A549 (cell line): ENCODE measurements around the gene CCDC102B.

Source experiments
- PHF8 ChIP-seq: fragments of 200-600 bp; sonication (generic); IDR thresholded peaks from 2 replicates; pipeline ENCODE4 v1.6.1; 2016; ENCODE audit warnings: low read depth, mild to moderate bottlenecking, antibody characterized with exemption, moderate library complexity, borderline replicate concordance
- POLR2A ChIP-seq: IDR thresholded peaks from 2 replicates; pipeline ENCODE4 v1.6.1; 2012; ENCODE audit warnings: mild to moderate bottlenecking, low read length
- TF ChIP-seq, protein P1 (sequence below): IDR thresholded peaks from 2 replicates; pipeline ENCODE4 v1.6.1; 2012
- TF ChIP-seq, protein P2 (sequence below): fragments of >200 bp; sonication (Bioruptor Twin); formaldehyde crosslinking; IDR thresholded peaks from 3 replicates; pipeline ENCODE4 v1.5.1; 2016
- TF ChIP-seq, protein P3 (sequence below): fragments of 150-350 bp; IDR thresholded peaks from 2 replicates; pipeline ENCODE4 v1.6.1; 2014; ENCODE audit warnings: low read depth, mild to moderate bottlenecking, low read length

DNA sequence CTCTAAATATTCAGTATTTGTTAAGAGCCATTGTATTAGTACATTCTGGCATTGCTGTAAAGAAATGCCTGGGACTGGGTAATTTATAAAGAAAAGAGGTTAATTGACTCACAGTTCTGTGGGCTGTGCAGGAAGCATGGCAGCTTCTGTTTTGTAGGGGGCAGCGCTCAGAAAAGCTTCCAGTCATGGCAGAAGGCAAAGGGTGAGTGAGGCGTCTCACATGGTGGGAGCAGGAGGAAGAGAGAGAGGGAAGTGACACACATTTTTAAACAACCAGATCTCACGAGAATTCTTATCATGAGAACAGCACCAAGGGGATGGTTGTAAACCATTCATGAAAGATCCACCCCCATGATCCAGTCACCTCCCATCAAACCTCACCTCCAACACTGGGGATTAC is 13.8 kb upstream of the CCDC102B start:
- TF ChIP-seq, protein P1, sequence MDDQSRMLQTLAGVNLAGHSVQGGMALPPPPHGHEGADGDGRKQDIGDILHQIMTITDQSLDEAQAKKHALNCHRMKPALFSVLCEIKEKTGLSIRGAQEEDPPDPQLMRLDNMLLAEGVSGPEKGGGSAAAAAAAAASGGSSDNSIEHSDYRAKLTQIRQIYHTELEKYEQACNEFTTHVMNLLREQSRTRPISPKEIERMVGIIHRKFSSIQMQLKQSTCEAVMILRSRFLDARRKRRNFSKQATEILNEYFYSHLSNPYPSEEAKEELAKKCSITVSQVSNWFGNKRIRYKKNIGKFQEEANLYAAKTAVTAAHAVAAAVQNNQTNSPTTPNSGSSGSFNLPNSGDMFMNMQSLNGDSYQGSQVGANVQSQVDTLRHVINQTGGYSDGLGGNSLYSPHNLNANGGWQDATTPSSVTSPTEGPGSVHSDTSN = no peak
- TF ChIP-seq, protein P2, sequence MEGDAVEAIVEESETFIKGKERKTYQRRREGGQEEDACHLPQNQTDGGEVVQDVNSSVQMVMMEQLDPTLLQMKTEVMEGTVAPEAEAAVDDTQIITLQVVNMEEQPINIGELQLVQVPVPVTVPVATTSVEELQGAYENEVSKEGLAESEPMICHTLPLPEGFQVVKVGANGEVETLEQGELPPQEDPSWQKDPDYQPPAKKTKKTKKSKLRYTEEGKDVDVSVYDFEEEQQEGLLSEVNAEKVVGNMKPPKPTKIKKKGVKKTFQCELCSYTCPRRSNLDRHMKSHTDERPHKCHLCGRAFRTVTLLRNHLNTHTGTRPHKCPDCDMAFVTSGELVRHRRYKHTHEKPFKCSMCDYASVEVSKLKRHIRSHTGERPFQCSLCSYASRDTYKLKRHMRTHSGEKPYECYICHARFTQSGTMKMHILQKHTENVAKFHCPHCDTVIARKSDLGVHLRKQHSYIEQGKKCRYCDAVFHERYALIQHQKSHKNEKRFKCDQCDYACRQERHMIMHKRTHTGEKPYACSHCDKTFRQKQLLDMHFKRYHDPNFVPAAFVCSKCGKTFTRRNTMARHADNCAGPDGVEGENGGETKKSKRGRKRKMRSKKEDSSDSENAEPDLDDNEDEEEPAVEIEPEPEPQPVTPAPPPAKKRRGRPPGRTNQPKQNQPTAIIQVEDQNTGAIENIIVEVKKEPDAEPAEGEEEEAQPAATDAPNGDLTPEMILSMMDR = no peak
- no peak for TF ChIP-seq POLR2A
- TF ChIP-seq, protein P3, sequence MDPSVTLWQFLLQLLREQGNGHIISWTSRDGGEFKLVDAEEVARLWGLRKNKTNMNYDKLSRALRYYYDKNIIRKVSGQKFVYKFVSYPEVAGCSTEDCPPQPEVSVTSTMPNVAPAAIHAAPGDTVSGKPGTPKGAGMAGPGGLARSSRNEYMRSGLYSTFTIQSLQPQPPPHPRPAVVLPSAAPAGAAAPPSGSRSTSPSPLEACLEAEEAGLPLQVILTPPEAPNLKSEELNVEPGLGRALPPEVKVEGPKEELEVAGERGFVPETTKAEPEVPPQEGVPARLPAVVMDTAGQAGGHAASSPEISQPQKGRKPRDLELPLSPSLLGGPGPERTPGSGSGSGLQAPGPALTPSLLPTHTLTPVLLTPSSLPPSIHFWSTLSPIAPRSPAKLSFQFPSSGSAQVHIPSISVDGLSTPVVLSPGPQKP = no peak
- no peak for TF ChIP-seq PHF8
